ENCODE data around the gene LRRC56. TPM values are rescaled to one million over a fixed set of nuclear protein-coding genes. Genes with fewer than 3 reads are reported as not detected.
A peak's percentile ranks its signal among the peaks of the same experiment; 100 is the strongest.

Gene LRRC56
- total RNA-seq, 1 donor from 2014 or later, result 1.3 TPM

DNA sequence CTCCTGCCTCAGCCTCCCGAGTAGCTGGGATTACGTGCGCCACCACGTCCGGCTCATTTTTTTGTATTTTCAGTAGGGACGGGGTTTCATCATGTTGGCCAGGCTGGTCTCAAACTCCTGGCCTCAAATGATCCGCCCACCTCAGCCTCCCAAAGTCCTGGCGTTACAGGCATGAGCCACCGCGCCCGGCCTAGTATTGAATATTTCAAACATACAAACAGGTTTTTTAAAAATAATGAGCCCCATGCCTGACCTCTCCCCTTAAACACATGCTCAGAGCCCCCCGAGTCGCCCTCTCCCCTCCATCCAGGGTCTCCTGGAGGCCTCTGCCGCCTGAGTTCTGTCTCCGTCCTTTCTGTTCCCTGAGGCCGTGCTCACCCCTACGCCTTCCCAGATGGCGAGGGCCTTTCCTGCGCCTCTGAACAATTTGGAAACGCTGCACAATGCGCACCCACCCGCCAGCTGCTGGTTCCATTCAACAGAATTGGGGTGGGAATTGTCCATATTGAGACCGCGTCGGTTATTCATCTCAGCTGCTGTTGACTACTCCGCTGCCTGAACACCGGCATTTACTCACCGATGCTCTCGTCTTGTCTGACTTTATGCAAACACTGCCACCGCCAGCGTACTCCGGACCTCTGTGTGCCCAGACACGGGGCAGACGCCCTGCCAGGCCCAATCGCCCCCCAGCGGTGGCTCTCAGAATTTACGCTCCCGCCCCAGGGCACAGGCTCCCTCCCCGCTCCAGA, 16.7 kb upstream of the LRRC56 start:
- DNase-seq (ENCODE audit: low read depth), result no peak

DNA sequence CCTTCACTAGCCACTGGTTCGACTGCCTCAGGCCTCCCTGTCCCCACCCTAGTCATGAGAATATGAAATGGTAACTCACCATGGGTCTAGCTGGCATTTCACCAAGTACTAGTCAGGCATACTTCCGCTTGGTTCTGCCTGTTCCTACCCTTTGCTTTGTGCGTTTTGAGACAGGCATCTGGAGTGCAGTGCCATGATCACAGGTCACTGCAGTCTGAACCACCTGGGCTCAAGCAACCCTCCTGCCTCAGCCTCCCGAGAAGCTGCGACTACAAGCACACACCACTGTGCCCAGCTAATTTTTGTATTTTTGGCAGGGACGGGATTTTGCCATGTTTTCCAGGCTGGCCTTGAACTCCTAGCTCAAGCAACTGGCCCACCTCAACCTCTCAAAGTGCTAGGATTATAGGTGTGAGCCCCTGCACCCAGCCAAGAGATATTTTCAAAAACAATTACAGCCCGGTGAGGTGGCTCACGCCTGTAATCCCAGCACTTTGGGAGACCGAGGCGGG, 16.1 kb upstream of the LRRC56 start:
- DNase-seq (ENCODE audit: low read depth), result no peak

DNA sequence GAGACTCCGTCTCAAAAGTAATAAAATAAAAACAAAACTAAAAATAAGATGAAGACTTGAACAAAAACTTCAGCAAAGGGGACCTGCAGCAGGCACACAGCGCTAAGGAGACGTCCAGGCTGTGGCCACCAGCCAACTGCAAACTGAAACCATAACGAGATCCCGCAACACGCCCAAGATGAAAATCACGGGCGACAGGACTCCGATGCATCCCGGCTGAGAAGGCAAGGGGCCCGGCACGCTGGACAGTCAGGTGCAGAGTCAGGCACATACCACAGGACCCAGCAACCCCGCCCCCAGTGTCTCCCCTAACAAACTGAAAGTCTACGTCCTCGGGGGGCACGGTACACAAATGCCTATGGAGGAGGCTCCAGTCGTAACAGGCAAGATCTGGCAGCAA, 11.1 kb upstream of the LRRC56 start:
- no peak for DNase-seq (ENCODE audit: low read depth)

DNA sequence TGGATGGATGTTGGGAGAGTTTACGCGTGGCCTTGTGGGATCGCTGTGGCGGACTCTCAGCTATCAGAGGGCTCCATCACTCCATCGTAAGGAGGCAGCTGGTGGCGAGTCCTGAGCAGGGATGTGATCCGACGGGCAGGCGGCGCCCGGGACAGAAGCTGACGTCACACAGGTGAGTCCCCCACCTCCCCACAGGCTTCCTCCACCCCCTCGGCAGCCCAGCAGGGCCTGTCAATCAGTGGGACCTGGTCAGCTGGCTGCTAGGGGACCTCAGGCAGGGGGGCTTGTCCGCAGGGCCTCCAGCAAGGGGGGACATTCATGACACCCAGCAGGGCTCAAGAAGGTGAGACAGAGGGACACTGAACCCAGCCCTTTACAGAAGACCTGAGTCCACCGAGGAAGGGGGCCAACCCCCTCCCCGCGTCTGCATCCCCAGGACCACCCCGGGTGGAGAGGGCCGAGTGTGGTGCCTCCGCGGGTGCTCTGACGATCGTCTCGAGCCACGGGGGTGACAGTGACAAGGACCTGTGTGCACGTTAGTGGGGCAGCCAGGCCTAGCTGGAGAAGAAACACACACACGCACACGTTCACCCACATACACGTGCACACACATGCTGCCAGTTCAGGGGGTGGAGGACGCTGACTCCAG, 9.0 kb upstream of the LRRC56 start:
- no peak for DNase-seq (ENCODE audit: low read depth)

DNA sequence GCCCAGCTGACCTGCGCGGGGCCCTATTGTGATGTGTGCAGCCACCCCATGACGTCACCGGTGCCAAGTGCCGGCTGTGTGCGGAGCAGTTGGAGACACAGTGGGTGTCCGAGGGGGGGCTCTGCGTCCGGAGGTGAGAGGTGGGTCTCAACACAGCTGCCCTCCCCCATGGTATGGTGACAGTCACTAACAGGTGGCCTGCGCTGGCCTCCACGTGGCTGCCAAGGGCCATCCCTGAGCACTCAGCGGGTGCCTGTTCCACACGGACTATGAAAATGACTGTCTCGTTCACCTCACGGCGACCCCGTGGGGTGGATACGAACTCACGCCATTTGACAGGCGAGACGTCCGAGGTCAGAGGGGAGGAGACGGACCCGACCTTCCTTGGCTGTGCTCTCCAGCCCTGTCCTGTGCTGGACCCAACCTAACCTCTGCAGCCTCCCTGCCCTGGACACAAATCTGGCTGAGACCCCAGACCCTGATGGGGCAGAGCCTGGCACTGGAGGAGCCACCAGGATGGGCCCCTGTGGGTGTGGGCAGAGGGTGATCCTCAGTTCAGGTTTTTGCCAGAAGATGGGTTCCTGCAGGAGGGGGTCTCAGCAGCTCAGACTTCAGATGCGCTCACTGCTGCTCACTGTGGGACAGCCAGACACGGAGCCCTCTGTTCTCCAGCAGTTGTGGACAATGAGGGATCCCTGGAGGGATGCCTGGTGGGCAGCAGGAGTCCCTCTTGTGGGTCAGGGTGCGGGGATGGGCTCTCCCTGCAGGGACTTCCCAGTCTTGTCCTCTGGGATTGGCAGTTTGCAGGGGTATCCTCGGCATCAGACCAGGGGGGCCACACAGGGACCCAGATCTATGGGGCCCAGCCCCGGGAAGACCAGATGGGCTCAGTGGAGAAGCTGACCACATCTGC, 8.3 kb upstream of the LRRC56 start:
- DNase-seq (ENCODE audit: low read depth), result peak; percentile 48

DNA sequence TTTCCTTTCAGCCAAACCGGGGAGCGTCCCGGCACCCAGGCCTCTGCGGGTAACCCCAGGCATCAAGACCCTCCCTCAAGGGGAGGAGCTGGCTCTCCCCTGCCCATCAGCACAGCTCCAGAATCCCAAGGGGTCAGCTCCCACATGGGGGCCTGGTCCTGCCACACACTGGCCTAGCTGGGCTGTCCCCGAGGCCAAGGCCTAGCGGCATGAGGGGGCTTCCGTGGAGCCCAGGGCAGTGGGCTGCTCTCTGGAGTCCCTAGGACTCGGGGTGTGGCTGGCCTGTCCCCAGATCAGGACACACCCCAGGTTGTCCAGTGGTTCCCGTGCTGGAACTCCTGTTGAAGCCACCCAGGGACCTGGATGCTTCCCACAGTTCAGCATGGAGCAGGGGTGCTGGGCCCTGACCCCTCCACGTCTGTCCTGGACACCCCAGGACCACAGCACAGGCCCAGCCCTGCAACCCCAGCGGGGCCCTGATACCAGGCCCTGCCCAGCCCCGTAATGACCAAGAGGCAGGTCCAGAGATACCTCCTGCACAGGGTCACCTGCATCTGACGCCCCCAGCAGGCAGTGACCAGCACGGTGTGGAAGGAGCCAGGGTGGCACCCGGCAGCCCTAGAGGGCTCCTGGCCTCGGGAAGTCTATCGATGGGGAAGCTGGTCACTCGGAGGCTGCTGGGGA, 7.5 kb upstream of the LRRC56 start:
- no peak for DNase-seq (ENCODE audit: low read depth)

DNA sequence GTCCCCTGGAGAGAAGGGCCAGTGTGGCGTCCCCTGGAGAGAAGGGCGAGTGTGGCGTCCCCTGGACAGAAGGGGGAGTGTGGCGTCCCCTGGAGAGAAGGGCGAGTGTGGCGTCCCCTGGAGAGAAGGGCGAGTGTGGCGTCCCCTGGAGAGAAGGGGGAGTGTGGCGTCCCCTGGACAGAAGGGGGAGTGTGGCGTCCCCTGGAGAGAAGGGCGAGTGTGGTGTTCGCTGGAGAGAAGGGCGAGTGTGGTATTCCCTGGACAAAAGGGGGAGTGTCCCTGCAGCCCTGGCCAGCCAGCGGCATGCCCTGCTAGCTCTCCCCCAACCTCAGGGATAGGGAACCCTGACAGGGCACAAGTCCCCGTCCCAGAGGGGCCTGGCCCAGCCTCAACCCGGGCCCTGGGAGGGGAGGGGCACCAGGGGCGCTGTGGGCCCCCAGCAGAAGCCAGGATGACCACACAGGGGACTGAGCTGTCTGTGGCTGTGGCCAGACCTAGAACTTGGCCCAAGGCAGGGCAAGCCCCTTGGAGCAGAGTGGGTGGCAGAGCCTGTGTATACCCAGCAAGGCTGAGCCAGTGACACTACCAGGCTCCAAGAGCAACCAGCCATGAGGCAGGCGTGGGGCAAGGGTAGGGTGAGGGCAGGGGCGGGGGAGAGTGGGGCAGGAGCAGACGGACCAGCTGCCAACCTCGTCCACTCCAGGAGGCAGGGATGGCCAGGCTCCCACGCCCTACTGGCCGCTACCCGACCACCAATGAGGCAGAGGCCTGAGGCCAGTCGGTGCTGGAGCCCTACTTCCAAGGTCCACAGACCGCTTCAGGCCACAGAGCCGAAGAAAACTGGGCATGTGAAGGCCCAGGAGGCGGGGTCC, 6.1 kb upstream of the LRRC56 start:
- no peak for DNase-seq (ENCODE audit: low read depth)

DNA sequence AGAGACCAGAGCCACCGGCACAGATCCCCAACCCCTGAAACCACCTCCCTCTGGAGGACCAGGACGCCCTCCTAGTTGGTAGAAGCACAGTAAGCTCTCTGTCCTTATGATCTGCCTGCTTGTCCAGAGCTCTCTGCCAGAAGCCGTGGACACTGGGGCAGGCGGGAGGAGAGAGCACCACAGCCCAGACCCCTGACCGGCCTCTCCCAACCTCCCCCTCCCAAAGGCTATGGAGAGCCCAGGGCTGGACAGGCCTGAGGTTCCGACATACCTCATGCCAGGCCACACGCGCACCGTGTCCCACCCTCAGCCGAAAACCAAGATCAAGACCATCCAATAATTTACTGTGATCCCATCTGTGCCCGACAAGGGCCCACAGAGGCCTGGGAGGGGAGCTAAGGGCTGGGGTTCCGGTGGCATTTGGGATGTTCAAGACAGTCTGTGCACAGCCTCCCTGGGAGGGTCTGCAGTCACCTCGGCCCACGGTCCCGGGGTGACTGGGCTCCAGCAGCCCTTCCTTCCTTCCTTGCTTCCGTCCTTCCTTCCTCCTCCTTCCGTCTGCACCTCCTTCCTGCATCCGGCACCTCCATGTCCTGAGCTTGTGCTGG, 5.3 kb upstream of the LRRC56 start:
- DNase-seq (ENCODE audit: low read depth), result no peak

DNA sequence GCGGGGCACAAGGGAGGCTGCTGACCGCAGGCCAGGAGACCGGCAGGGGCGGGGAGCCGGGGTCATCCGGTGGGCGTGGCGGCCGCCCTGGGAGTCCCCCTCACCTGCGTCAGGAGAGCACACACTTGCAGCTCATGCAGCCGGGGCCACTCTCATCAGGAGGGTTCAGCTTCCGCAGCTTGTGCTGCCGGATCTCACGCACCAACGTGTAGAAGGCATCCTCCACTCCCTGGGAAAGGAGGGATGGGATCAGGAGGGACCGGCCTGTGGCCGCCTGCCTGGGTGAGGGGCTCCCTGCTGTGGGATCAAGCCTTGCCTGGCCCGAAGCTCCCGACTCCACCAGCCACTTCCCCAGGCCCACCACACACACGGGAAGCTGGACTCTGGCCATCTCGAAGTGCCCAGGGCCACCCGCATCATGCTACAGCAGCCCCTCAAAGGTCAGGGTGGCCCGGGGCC, 4.8 kb upstream of the LRRC56 start:
- no peak for DNase-seq (ENCODE audit: low read depth)

DNA sequence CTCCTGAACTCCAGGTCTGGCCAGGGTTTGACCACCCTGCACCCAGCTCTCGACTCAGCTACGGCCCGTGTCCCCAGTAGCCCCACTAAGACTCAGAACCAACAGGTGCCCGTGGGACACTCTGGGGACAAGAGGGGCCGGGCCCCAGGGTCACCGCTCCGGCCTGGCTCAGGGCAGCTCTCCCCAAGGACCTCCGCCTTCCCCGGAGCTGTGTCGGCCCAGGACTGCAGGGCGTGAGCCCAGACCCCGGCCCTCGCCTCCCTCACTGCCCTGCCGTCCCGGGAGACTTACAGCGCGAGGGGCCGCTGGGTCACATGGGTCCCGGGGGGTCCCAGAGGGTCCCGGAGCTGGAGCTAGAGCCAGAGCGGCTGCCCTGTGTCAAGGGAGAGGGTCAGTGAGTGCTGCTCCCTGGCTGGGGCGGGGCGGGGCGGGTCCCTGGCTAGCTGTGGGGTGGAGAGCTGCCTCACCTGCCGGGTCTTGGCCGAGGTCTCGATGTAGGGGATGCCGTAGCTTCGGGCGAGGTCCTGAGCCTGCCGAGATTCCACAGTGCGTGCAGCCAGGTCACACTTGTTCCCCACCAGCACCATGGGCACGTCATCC, 4.2 kb upstream of the LRRC56 start:
- no peak for DNase-seq (ENCODE audit: low read depth)

DNA sequence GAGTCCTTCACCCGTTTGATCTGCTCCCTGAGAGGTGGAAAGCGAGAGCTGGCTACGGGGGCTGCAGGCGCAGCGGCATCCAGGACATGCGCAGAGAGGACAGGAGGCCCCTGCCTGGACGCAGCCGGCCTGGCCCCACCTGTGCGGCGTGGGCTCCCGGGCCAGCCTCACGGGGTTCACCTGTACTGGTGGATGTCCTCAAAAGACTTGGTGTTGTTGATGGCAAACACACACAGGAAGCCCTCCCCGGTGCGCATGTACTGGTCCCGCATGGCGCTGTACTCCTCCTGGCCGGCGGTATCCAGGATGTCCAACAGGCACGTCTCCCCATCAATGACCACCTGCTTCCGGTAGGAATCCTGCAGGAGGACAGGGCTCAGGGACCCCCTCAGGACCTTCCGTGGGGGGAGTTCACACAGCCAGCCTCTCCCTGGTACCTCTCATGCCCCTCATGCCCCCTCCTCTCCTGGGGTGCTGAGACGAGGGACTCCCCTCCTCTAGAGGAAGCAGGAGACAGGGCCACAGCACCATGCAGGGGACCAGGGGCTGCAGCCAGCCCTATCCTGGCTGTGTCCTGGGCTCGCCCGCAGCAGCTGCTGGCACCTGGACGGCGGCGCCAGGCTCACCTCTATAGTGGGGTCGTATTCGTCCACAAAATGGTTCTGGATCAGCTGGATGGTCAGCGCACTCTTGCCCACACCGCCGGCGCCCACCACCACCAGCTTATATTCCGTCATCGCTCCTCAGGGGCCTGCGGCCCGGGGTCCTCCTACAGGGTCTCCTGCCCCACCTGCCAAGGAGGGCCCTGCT, 3.5 kb upstream of the LRRC56 start:
- DNase-seq (ENCODE audit: low read depth), result no peak

DNA sequence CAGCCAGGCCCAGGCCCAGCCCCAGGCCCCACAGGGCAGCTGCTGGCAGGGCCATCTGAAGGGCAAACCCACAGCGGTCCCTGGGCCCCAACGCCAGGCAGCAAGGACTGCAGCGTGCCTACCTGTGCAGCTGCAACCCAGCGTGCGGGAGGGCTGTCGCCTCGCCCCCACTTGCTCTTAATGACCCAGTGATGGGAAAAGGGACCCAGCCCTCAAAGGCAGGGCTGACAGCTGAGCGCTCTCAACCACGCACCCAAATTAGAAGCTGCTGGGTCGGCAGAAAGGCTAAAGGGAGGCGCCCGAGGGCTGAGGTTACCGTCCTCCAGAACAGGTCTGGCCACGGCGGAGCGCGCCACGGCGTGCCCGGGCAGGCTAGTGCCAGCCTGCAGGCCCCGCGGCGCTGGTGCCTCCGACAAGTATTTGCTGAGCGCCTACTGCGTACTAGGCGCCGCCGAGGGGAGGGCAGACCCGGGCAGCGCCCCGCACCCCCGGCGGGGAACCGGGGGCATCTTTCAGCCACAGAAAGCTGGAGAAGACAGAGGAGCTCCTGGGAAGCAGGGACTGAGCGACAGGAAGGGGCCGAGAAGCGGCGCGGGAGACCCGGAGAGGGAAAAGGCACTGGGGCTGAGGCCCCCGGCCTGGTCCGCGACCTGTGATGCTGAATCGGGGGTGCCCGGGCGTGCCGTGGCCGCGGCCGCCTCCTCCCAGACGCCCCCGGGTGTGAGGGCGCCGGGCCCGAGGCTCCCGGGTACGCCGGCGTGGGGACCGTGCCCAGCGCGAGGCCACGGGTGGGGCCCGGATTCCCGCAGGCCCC, 2.7 kb upstream of the LRRC56 start:
- DNase-seq (ENCODE audit: low read depth), result peak; percentile 86

DNA sequence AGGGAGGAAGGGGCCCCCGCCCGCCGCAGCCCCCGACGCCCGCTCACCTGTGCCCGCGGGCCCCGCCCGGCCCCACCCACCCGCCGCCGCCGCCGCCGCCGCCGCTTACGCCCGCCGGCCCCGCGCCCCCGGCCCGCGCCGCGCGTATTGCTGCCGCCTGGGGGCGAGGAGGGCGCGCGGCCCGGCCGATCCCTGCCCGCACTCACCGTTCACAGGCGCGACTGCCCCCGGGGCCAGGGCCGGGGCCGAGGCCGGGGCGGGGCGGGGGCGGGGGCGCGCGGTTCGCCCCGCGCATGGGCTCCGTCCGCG, 2.2 kb upstream of the LRRC56 start:
- no peak for DNase-seq (ENCODE audit: low read depth)

DNA sequence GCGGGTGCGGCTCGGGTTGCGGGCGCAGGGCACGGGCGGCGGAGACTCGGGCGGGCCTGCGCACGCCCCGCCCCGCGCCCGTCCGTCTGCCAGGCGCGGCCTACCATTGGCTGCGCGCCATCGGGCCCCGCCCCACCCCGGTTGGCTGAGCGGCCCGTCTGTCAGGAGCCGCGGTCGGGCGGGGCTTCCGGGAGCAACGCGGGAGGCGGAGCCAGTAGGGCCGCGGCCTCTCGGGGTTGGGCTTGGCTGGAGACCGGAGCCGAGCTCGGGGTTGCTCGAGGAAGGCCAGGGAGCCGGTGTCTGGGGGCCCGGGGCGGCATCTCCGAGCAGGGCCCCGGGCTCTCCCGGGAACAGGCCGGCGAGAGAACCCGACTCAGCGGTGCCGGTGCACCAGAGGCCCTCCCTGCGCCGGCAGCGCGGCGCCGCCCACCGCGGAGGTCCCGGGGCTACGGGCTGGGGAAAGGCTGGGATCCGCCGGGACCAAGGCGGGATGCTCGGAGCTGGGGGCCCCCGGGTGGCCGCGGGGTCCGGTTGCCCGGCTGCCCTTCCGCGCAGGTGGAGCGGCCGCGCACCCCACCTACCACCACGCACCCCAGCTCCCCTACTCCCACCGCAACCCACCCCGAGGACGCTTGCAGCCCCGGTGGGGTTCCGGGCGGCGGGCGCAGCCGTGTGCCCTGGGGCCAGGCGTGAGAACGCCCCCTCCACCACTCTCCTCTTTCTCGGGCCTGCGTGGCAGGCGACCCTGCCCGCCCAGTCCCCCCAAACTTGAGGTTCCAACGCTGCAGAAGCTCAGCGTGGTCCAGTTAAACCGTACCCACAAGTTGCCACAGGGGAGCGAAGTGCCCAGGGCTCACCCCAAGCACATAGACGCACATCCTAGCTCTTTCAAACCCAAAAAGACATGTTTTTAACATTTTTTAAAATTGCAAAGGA, 1.5 kb upstream of the LRRC56 start, which contains the start of gene HRAS:
Gene HRAS, minus strand, starts transcription at position 58 of the 936 bp plus-strand sequence.
- peak; percentile 93 for DNase-seq (ENCODE audit: low read depth)

DNA sequence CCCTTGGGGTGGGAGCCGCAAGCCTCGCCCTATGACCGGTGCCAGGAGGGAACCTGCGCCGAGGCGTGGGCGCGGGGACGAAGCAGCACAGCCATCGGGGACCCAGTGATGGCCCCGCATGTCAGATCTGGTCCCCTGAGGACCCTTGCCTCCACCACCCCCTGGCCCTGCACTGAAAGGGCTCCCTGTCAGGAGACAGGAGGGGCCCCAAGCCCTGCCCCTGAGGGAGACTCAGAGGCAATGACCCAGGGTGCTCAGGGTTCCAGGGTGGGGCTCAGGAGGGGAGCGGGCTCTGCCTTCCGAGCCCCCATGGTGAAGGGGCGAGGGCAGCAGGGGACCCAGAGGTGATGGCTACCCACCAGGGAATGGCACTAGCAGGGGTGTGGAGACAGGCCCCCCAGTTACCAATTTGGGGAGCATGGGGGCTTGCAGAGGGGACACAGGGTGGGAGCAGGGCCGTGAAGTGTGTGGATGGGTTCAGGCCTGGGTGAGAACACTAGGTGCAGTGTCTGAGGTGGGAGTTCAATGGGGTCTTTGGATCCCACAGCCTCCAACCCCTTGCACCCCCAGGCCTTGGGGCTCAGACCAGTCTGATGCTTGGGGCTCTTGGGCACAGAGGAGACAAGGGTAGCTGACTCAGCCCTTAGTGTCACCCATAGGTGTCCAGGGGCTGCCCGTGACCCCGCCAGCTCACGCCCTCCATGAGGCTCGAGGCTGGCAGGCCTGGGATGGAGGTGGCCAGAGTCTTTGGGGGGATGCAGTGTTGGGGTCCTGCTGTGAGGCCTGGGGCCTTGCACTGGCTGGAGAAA, 499 bp downstream of the LRRC56 start:
- DNase-seq (ENCODE audit: low read depth), result no peak

All from myocyte (in vitro differentiated cells).